Esophagus muscularis mucosa (tissue), 4 donors: ENCODE data around the gene TEX29.

Experiments
- EP300 ChIP-seq: sonication (generic); formaldehyde crosslinking; IDR thresholded peaks from one replicate; pipeline ENCODE4 v1.6.1; 2017; ENCODE audit warnings: antibody characterized with exemption
- POLR2AphosphoS5 ChIP-seq, 2 donors: sonication (generic); formaldehyde crosslinking; IDR thresholded peaks; one replicate each; pipeline ENCODE4 v1.6.1; 2017; ENCODE audit warnings: antibody characterized with exemption in 2 of 2
- TF ChIP-seq, protein P1 (sequence below), 3 experiments: fragments of 200-600 bp in 2 of 3; fragments of 450-650 bp in 1 of 3; sonication (generic) in 2 of 3; IDR thresholded peaks; one replicate each; pipeline ENCODE4 v1.5.1; 2017 to 2019; ENCODE audit warnings: antibody characterized with exemption in 3 of 3, mild to moderate bottlenecking in 2 of 3, moderate library complexity in 1 of 3

DNA sequence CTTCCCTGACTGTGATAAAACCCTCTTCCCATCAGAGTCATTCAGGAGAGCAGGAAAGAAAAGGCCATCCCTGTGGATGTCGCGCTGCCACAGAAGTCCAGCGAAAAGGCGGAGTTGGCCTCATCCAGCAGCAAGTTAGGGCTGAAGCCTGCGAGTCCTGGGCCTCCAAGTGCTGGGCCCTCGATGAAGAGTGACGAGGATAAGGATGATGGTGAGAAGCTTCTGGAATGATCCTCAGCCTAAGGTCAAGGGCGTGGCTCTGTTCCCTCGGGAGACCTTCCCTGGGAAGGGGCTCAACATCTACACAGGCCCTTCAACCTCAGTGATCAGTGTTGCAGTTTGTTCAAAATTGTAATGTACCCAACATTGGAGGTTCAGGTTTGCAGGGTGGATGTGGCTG, 22.3 kb downstream of the TEX29 start:
- TF ChIP-seq, protein P1, sequence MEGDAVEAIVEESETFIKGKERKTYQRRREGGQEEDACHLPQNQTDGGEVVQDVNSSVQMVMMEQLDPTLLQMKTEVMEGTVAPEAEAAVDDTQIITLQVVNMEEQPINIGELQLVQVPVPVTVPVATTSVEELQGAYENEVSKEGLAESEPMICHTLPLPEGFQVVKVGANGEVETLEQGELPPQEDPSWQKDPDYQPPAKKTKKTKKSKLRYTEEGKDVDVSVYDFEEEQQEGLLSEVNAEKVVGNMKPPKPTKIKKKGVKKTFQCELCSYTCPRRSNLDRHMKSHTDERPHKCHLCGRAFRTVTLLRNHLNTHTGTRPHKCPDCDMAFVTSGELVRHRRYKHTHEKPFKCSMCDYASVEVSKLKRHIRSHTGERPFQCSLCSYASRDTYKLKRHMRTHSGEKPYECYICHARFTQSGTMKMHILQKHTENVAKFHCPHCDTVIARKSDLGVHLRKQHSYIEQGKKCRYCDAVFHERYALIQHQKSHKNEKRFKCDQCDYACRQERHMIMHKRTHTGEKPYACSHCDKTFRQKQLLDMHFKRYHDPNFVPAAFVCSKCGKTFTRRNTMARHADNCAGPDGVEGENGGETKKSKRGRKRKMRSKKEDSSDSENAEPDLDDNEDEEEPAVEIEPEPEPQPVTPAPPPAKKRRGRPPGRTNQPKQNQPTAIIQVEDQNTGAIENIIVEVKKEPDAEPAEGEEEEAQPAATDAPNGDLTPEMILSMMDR (IDR thresholded peaks at IDR 0.05) = no peak
- TF ChIP-seq POLR2AphosphoS5 (IDR thresholded peaks at IDR 0.05) (no peak), EP300 (no peak)
